ENCODE measurements around the gene RHCE. TPM values are rescaled to one million over a fixed set of nuclear protein-coding genes. Genes with fewer than 3 reads are reported as not detected.
"Not testable (repeated sequence)": the region's sequence is repeated elsewhere in the genome, so short reads cannot be mapped to it uniquely, and the experiment has no call there.

RHCE gene
- total RNA-seq, 2 experiments from 2014 or later = 0.50 to 0.56 TPM

GRCh38 chr1:25402947-25403803 is 17.4 kb downstream of the RHCE start:
- ATAC-seq (peak; percentile 77), DNase-seq (peak; percentile 9)
- POLR2A ChIA-PET; H3K27me3 Mint-ChIP-seq; H3K36me3 Mint-ChIP-seq (ENCODE audit: low read depth); H3K4me1 Mint-ChIP-seq (ENCODE audit: low read depth); H3K27ac Mint-ChIP-seq; H3K9me3 Mint-ChIP-seq; H3K4me3 Mint-ChIP-seq: not testable (repeated sequence)
- intact Hi-C loops (cut with micrococcal nuclease) = loop anchor here (10.0 kb wide), 1 partner anchor 122 kb away; no protein-coding TSS in a partner anchor
- CTCF ChIA-PET = interaction anchor here (0.7 kb wide), 1 partner anchor 73 kb away, joined by 3 read pairs; no protein-coding TSS in a partner anchor

- H3K27me3 Mint-ChIP-seq; POLR2A ChIA-PET; ATAC-seq; DNase-seq; H3K36me3 Mint-ChIP-seq (ENCODE audit: low read depth); H3K4me3 Mint-ChIP-seq; intact Hi-C loops (cut with micrococcal nuclease); CTCF ChIA-PET; H3K4me1 Mint-ChIP-seq (ENCODE audit: low read depth); H3K9me3 Mint-ChIP-seq; H3K27ac Mint-ChIP-seq: not testable (repeated sequence)
These were observed 22.5 kb downstream of the RHCE start for GRCh38 chr1:25398079-25398478.

GRCh38 chr1:25397549-25397948 is 23.1 kb downstream of the RHCE start:
- POLR2A ChIA-PET; ATAC-seq; H3K36me3 Mint-ChIP-seq (ENCODE audit: low read depth); H3K9me3 Mint-ChIP-seq; H3K27me3 Mint-ChIP-seq; CTCF ChIA-PET; H3K4me1 Mint-ChIP-seq (ENCODE audit: low read depth); intact Hi-C loops (cut with micrococcal nuclease); H3K4me3 Mint-ChIP-seq; H3K27ac Mint-ChIP-seq; DNase-seq: not testable (repeated sequence)

GRCh38 chr1:25392841-25393240 is 27.8 kb downstream of the RHCE start:
- CTCF ChIA-PET = no interaction called here

GRCh38 chr1:25389721-25390120 is 30.9 kb downstream of the RHCE start:
- H3K27me3 Mint-ChIP-seq; H3K36me3 Mint-ChIP-seq (ENCODE audit: low read depth); H3K4me3 Mint-ChIP-seq; POLR2A ChIA-PET; CTCF ChIA-PET; intact Hi-C loops (cut with micrococcal nuclease); DNase-seq; H3K27ac Mint-ChIP-seq; H3K4me1 Mint-ChIP-seq (ENCODE audit: low read depth); H3K9me3 Mint-ChIP-seq; ATAC-seq: not testable (repeated sequence)

More at GRCh38 chr1:25392841-25393240, 27.8 kb downstream of the RHCE start:
- intact Hi-C loops (cut with micrococcal nuclease) = no loop called here
- no peak overlapping the region for H3K27ac Mint-ChIP-seq
- H3K36me3 Mint-ChIP-seq (ENCODE audit: low read depth) = no peaks in the 10 kb centered on the region
- ATAC-seq (no peak), DNase-seq (no peak)
- no peaks in the 10 kb centered on the region for H3K27me3 Mint-ChIP-seq
- POLR2A ChIA-PET = interaction anchor here (0.7 kb wide), 1 partner anchor 39 kb away, joined by 3 read pairs; no protein-coding TSS in a partner anchor
- H3K4me3 Mint-ChIP-seq = no peak overlapping the region
- TF ChIP-seq CTCF (IDR thresholded peaks at IDR 0.05) = no peak
- H3K4me1 Mint-ChIP-seq (ENCODE audit: low read depth) = peaks cover 3% of the 10 kb centered on the region
- H3K9me3 Mint-ChIP-seq = no peaks in the 10 kb centered on the region

- POLR2A ChIA-PET; intact Hi-C loops (cut with micrococcal nuclease); ATAC-seq; H3K27ac Mint-ChIP-seq; H3K4me3 Mint-ChIP-seq; CTCF ChIA-PET; DNase-seq; H3K4me1 Mint-ChIP-seq (ENCODE audit: low read depth); H3K9me3 Mint-ChIP-seq; H3K36me3 Mint-ChIP-seq (ENCODE audit: low read depth); H3K27me3 Mint-ChIP-seq: not testable (repeated sequence)
These were observed 31.9 kb downstream of the RHCE start for GRCh38 chr1:25388691-25389090.

- H3K9me3 Mint-ChIP-seq; DNase-seq; H3K4me3 Mint-ChIP-seq; POLR2A ChIA-PET; ATAC-seq; H3K4me1 Mint-ChIP-seq (ENCODE audit: low read depth); CTCF ChIA-PET; H3K36me3 Mint-ChIP-seq (ENCODE audit: low read depth); intact Hi-C loops (cut with micrococcal nuclease); H3K27me3 Mint-ChIP-seq; H3K27ac Mint-ChIP-seq: not testable (repeated sequence)
These were observed 33.5 kb downstream of the RHCE start for GRCh38 chr1:25387096-25387495.

- CTCF ChIA-PET; intact Hi-C loops (cut with micrococcal nuclease): not testable (repeated sequence)
These were observed 36.8 kb downstream of the RHCE start for GRCh38 chr1:25383875-25384274.

GRCh38 chr1:25383090-25383489 is 37.5 kb downstream of the RHCE start:
- H3K36me3 Mint-ChIP-seq (ENCODE audit: low read depth); H3K27ac Mint-ChIP-seq; ATAC-seq; H3K4me3 Mint-ChIP-seq; POLR2A ChIA-PET; H3K27me3 Mint-ChIP-seq; CTCF ChIA-PET; intact Hi-C loops (cut with micrococcal nuclease); DNase-seq; H3K4me1 Mint-ChIP-seq (ENCODE audit: low read depth); H3K9me3 Mint-ChIP-seq: not testable (repeated sequence)

More at GRCh38 chr1:25383875-25384274, 36.8 kb downstream of the RHCE start:
- H3K36me3 Mint-ChIP-seq (ENCODE audit: low read depth); H3K4me1 Mint-ChIP-seq (ENCODE audit: low read depth); H3K4me3 Mint-ChIP-seq; POLR2A ChIA-PET; H3K27me3 Mint-ChIP-seq; ATAC-seq; DNase-seq; H3K27ac Mint-ChIP-seq; H3K9me3 Mint-ChIP-seq: not testable (repeated sequence)

GRCh38 chr1:25382543-25382942 is 38.1 kb downstream of the RHCE start:
- H3K4me3 Mint-ChIP-seq; POLR2A ChIA-PET; H3K36me3 Mint-ChIP-seq (ENCODE audit: low read depth): not testable (repeated sequence)

GRCh38 chr1:25378367-25378766 is 42.3 kb downstream of the RHCE start:
- intact Hi-C loops (cut with micrococcal nuclease); H3K36me3 Mint-ChIP-seq (ENCODE audit: low read depth); ATAC-seq; H3K4me1 Mint-ChIP-seq (ENCODE audit: low read depth); H3K27me3 Mint-ChIP-seq; H3K4me3 Mint-ChIP-seq; H3K27ac Mint-ChIP-seq; H3K9me3 Mint-ChIP-seq; DNase-seq; POLR2A ChIA-PET: not testable (repeated sequence)
- CTCF ChIA-PET = interaction anchor here (1.3 kb wide), 1 partner anchor 143 kb away, joined by 4 read pairs; no protein-coding TSS in a partner anchor

More at GRCh38 chr1:25382543-25382942, 38.1 kb downstream of the RHCE start:
- DNase-seq; H3K27me3 Mint-ChIP-seq; H3K27ac Mint-ChIP-seq; ATAC-seq; H3K4me1 Mint-ChIP-seq (ENCODE audit: low read depth); intact Hi-C loops (cut with micrococcal nuclease); H3K9me3 Mint-ChIP-seq; CTCF ChIA-PET: not testable (repeated sequence)

All from activated CD8-positive, alpha-beta T cell treated with anti-CD3 and anti-CD28 coated beads for 36 hours (primary cell).